Epithelial cell of esophagus (primary cell): Measurements from ENCODE around the gene TRPV4.

Source experiments
- DNase-seq: peaks from one replicate; pipeline ENCODE4 v3.0.0; 2010; ENCODE audit warnings: low read depth
- H3K4me3 ChIP-seq: 2 replicates; pipeline ENCODE4 v1.5.1; 2011; ENCODE audit warnings: mild to moderate bottlenecking, low read length, control low read depth
- TF ChIP-seq, protein P1 (sequence below): IDR thresholded peaks from 2 replicates; pipeline ENCODE4 v1.5.1; 2011; ENCODE audit warnings: low read depth, mild to moderate bottlenecking, low read length, control low read depth, inconsistent platforms; ENCODE audit not compliant: insufficient read depth; ENCODE audit errors: missing control alignments

TRPV4 gene

GRCh38 chr12:109781668-109782325 is 51.4 kb downstream of the TRPV4 start:
- TF ChIP-seq, protein P1, sequence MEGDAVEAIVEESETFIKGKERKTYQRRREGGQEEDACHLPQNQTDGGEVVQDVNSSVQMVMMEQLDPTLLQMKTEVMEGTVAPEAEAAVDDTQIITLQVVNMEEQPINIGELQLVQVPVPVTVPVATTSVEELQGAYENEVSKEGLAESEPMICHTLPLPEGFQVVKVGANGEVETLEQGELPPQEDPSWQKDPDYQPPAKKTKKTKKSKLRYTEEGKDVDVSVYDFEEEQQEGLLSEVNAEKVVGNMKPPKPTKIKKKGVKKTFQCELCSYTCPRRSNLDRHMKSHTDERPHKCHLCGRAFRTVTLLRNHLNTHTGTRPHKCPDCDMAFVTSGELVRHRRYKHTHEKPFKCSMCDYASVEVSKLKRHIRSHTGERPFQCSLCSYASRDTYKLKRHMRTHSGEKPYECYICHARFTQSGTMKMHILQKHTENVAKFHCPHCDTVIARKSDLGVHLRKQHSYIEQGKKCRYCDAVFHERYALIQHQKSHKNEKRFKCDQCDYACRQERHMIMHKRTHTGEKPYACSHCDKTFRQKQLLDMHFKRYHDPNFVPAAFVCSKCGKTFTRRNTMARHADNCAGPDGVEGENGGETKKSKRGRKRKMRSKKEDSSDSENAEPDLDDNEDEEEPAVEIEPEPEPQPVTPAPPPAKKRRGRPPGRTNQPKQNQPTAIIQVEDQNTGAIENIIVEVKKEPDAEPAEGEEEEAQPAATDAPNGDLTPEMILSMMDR: no peak
- H3K4me3 ChIP-seq: no peak overlapping the region
- no peak for DNase-seq

DNA sequence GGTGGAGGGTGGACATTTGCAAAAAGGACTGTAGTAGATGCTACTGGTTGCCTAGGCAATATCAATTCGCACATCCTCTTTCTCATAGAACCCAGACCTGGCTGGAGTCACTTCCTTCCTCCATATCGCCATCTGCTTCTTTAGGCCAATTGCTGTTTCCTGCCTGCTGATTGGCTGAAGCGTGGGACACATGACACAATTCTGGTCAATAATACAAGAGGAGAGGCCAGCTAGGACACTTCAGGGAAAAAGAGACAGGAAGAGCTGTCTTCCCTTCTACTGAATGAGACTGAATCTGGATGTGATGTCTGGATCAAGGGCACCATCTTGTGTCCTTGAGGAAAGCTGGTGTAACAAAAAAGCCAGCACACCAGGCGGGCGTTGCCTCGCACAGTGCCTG is 53.8 kb downstream of the TRPV4 start:
- no peak for DNase-seq
- TF ChIP-seq, protein P1: no peak

GRCh38 chr12:109778684-109779083 is 54.5 kb downstream of the TRPV4 start:
- DNase-seq: no peak
- no peak overlapping the region for H3K4me3 ChIP-seq
- TF ChIP-seq, protein P1: no peak

More for the DNA sequence above, 53.8 kb downstream of the TRPV4 start:
- H3K4me3 ChIP-seq: no peak overlapping the region

DNA sequence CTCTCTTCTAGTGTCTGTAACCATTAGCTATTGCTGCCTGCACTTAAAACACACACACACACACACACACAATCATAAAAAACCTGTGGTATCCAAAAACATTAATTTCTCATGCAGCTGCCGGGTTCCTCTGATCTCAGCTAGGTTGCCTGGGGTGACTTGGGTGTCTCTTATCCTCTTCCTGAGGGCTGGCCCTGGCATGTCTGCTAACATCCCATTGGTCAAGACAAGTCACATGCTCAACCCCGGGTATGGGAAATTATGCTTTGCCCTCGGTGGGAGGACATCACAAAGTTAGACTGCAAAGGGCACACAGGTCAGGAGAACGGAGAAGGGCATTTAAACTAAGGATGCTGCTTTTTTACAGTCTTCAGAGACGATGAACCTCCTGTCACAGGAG is 55.7 kb downstream of the TRPV4 start:
- H3K4me3 ChIP-seq: no peak overlapping the region
- DNase-seq: peak; percentile 58
- TF ChIP-seq, protein P1: no peak

DNA sequence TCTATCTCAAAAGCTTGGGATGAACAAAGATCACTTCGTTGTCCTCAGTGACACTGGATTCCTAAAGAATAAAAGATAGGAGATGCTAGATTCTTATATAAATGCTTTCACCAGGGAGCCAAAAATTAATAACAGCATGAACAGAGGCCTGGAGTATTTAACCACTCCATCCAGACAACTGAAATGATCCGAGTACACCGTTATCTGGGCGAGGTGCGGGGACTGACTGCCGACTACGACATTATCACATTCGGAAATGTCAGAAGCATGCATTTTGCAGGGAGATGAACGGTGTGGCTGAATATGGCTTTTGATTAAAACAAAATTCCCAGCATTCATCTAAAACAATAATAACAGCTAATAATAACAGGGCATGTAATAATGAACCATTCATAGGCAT is 56.6 kb downstream of the TRPV4 start:
- H3K4me3 ChIP-seq: no peak overlapping the region
- DNase-seq: no peak
- TF ChIP-seq, protein P1: no peak

GRCh38 chr12:109775172-109775881 is 57.9 kb downstream of the TRPV4 start:
- H3K4me3 ChIP-seq: no peak overlapping the region
- TF ChIP-seq, protein P1: peak; percentile 89
- peak; percentile 72 for DNase-seq
